D721Med (cell line): ENCODE data around the gene NDUFS1.
"Not testable (repeated sequence)": the region's sequence is repeated elsewhere in the genome, so short reads cannot be mapped to it uniquely, and the experiment has no call there.

ENCODE experiments used
- DNase-seq: peaks from one replicate; pipeline ENCODE4 v3.0.0; 2011; ENCODE audit warnings: low spot score; ENCODE audit not compliant: insufficient read length
- FAIRE-seq: peaks from 2 replicates; lab custom pipeline; 2011; peaks lifted over from hg19 to GRCh38; lab: Jason Lieb, UNC
- TF ChIP-seq, protein P1 (sequence below): IDR thresholded peaks from 2 replicates; pipeline ENCODE4 v1.5.1; 2012; ENCODE audit warnings: mild to moderate bottlenecking, control low read depth; ENCODE audit not compliant: insufficient read depth; ENCODE audit errors: missing control alignments

The NDUFS1 gene

DNA sequence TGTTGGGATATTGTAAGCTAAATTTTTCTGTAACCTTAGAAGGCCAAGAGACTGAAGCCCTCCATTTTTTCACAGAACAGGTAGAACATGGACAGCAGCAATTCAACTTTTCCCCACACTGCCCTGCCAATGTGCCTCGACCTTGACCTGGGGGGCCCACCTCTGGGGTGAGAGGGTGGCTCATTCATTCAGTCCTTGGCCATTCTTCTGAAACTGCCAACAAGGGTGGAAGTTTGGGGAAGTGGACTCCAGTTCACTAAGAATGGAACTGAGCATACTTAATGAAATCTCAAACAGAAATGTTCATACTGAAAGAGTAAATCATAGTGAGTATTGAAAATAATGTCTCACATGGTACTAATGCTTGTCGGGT, 1.5 kb upstream of the NDUFS1 start:
- no peak for DNase-seq
- TF ChIP-seq, protein P1, sequence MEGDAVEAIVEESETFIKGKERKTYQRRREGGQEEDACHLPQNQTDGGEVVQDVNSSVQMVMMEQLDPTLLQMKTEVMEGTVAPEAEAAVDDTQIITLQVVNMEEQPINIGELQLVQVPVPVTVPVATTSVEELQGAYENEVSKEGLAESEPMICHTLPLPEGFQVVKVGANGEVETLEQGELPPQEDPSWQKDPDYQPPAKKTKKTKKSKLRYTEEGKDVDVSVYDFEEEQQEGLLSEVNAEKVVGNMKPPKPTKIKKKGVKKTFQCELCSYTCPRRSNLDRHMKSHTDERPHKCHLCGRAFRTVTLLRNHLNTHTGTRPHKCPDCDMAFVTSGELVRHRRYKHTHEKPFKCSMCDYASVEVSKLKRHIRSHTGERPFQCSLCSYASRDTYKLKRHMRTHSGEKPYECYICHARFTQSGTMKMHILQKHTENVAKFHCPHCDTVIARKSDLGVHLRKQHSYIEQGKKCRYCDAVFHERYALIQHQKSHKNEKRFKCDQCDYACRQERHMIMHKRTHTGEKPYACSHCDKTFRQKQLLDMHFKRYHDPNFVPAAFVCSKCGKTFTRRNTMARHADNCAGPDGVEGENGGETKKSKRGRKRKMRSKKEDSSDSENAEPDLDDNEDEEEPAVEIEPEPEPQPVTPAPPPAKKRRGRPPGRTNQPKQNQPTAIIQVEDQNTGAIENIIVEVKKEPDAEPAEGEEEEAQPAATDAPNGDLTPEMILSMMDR, result no peak
- no peak for FAIRE-seq

DNA sequence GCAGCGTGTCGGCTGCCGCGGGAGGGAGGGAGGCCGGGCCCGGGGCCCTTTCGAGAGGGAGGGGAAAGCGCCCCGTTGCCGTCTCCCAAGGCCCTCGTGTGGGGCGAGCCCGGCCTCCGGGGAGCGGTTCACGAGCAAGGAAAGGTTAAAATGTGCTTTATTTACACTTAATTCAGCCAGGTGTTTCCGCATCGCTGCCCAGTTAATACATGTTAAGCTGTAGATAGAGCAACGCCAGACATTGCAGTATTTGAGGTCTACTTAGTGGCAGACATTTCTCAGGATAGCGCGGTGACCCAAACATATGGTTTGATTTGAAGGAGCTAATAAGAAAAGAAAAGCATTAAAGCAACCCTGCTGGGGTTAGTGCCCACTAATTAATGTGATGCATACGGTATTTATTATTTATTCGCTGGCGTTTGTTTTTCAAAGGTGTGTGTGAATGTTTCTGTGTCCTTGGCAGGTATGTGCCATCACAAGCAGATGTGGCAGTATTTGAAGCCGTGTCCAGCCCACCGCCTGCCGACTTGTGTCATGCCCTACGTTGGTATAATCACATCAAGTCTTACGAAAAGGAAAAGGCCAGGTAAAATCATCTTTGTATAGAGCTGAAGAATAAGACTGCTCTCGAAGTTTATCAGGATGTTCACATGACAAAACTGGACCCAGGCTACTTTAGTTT, 1.0 kb upstream of the NDUFS1 start:
- FAIRE-seq, result no peak
- TF ChIP-seq, protein P1, result no peak

DNA sequence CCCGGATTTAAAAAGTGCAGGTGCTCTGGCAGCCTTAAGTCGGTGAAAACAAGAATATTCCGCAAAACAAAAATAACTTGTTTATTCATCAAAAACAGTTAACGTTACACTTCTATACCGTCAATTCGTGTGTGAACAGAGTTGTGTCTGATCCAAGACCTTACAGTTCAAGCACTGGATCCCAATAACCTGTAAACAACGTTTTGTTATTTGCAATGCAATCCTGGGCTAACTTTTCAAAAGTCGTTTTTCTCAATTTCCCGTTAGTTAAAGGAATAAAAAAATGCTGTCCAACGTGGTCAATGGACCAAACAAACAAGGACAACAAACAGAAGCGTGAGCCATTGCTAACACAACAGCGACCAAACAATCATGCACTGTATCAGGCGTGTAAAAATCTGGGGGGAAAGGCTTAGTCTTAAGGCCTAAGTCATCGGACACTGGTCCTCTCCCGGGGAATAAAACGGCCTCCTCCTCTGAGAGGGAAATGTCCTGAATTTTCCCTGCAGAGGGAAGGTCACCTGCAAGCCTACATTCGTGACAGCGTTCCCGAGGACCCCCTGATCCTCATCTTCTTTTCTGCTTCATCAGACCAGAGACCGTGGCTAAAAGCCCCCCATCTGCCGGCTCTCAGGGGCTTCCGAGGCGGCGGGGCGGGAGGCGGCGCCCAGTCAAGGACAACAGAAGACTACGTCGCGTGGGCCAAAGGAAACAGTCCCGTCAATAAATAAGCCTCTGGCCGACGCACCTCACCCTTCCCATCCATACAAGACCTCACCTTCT, 490 bp downstream of the NDUFS1 start:
- TF ChIP-seq, protein P1, result no peak
- DNase-seq, result peak; percentile 23
- FAIRE-seq, result no peak

More for the DNA sequence above, 1.0 kb upstream of the NDUFS1 start:
- peak; percentile 20 for DNase-seq

GRCh38 chr2:206157014-206157413, 2.2 kb downstream of the NDUFS1 start:
- not testable (repeated sequence) for FAIRE-seq, DNase-seq

- TF ChIP-seq, protein P1, result peak; percentile 27
- FAIRE-seq (no peak), DNase-seq (no peak)
Observed at GRCh38 chr2:206154197-206154596, 5.0 kb downstream of the NDUFS1 start.

GRCh38 chr2:206150631-206151030, 8.6 kb downstream of the NDUFS1 start:
- TF ChIP-seq, protein P1, result no peak
- FAIRE-seq, result no peak

DNA sequence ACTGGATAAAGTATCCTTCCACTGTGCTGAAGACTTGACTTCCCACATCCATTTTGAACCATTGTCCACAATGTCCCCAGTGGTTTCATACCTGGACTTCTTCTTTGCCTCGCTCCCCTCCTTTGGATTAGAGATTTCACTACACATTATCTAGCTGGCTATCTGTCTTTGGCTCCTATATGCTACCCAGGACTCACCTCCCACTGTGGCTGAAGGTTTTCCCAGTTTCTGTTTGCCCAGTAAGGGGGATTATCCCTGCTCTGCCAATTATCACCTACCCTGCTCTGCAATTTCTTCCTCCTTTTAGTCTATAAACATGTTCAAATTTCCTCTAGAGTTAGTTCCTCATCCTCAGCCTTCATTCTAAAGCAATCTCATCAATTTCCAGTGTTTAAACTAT, 9.1 kb downstream of the NDUFS1 start:
- DNase-seq (no peak), FAIRE-seq (no peak)
- TF ChIP-seq, protein P1, result no peak

More at GRCh38 chr2:206150631-206151030, 8.6 kb downstream of the NDUFS1 start:
- no peak for DNase-seq
